Measurements from ENCODE around the gene SULT1A4. TPM values are rescaled to one million over a fixed set of nuclear protein-coding genes. Genes with fewer than 3 reads are reported as not detected.
"Not testable (repeated sequence)": the region's sequence is repeated elsewhere in the genome, so short reads cannot be mapped to it uniquely, and the experiment has no call there.

SULT1A4 gene
- 5.2 TPM for total RNA-seq
- long read RNA-seq, partial matches to known transcripts: 1 of 1 reads
- long read RNA-seq, other reads (novel, unspliced or antisense): 0 of 1 reads

DNA sequence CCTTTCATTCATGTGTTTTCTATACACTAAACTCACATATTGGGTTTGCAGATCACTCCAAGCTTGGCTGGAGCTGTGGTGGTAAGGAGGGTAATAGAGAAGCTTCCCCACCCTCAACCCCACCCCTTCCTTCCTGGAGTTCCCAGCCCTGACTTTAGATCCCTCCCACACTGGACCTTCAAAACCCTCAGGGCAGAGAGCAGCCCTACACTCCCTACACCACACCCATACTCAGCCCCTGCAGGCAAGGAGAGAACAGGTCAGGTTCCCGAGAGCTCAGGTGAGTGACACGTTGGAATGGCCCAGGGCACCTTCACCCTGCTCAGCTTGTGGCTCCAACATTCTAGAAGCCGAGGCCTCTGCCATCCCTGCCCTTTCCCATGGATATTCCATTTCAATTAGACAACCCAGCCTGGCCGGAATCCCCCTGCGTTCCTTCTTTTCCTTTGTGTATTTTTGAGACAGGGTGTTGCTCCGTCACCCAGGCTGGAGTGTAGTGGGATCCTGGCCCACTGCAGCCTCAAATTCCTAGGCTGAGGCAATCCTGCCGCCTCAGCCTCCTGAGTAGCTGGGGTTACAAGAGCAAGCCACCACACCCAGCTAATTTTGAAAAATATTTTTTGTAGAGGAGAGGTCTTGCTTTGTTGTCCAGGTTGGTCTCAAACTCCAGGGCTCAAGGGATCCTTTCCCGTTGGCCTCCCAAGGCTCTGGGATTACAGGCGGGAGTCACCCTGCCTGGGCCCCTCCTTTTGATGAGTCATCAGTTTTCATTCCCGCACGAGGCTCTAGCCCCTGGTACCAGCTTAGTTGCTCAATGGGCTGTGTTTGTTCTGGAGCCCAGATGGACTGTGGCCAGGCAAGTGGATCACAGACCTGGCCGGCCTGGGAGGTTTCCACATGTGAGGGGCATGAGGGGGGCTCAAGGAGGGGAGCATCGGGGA is at the start of gene SULT1A4:
Gene SULT1A4 (plus strand): TSS at position 208 of the 941 bp plus-strand sequence. CDS start 1,473 bp downstream, outside the sequence.
- H3K4me1 ChIP-seq; H3K27ac ChIP-seq (replicated peaks); H3K36me3 ChIP-seq; H3K9me3 ChIP-seq (replicated peaks); intact Hi-C loops (cut with micrococcal nuclease); DNase-seq; H3K27me3 ChIP-seq (ENCODE audit: low read depth); H3K4me3 ChIP-seq: not testable (repeated sequence)

DNA sequence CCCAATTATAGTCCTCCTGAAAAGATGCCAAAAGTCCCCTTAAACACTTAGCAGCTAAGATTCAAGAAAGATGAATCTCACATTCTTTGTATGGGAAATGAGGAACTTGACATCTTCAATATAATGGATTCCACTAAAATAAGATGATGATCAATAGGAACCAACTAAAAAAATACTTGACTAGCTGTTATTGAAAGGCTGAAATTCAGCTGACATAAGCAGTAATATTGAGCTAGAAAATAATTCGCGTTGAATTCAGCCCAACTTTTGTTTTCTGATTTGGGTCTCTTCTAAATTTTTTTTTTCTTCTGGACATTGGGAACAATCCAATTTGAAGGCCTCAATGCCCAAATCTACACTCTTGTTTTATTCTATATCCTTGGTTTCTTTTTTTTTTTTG is 36.1 kb upstream of the SULT1A4 start:
- H3K4me1 ChIP-seq; H3K4me3 ChIP-seq; intact Hi-C loops (cut with micrococcal nuclease); H3K27me3 ChIP-seq (ENCODE audit: low read depth); DNase-seq; H3K36me3 ChIP-seq; H3K27ac ChIP-seq (replicated peaks); H3K9me3 ChIP-seq (replicated peaks): not testable (repeated sequence)

DNA sequence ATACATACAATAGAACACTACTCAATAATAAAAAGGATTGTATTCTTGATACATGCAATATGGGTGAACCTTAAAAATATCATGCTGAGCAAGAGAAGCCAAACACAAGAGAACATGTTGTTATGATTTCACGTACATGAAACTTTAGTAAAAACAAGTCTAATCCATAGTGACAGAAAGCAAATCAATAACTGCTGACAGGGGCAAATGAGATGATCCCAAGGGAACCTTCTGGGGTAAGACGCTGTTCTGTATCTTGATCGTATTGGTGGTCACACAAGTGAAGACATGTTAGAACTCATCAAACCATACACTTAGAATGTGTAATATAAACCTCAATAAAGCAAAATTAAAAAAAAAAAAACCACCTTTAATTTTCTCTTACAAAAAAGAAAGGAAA is 34.3 kb upstream of the SULT1A4 start:
- H3K4me1 ChIP-seq; intact Hi-C loops (cut with micrococcal nuclease): not testable (repeated sequence)

DNA sequence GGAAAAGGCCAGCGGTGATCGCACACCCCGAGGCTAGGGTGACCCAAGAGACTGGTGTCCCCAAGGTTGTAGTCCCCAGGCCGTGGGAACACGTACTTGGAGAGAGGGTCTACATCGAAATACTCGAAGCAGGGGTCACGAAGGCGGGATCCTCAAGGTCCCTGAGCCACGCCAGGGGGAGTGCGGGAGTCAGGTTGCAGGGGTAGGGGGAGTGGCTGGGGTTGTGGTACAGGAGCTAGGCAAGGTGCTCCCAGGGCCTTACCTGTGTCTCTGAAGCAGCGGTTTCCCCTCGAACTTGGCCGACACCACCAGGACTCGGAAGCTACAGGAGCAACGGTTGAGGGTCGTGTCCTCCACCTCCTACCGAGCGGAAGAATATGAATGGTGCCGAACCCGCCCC is 6.0 kb upstream of the SULT1A4 start:
- H3K4me1 ChIP-seq; H3K36me3 ChIP-seq; intact Hi-C loops (cut with micrococcal nuclease); H3K27me3 ChIP-seq (ENCODE audit: low read depth); H3K4me3 ChIP-seq; DNase-seq; H3K27ac ChIP-seq (replicated peaks); H3K9me3 ChIP-seq (replicated peaks): not testable (repeated sequence)

More for the DNA sequence above, 34.3 kb upstream of the SULT1A4 start:
- DNase-seq; H3K9me3 ChIP-seq (replicated peaks); H3K27ac ChIP-seq (replicated peaks); H3K4me3 ChIP-seq; H3K27me3 ChIP-seq (ENCODE audit: low read depth); H3K36me3 ChIP-seq: not testable (repeated sequence)

DNA sequence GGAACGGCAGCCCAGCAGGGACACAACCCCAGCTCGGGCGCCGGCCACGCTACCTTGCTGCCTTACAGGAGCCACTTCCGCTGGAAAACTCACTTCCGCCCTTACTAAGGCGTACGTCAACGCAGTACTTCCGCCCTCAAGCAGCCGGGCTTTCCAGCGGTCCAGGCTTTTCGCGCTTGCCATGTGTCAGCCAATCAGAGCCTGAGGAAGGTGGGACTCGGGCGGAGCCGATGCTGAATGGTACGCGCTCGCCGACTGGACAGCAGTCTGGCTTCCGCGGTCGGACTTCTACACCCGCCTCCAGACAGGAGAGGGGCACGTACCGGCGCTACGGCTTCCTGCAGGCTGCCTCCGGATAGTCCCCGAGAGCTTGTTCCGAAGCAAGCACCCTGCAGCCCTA is 5.4 kb upstream of the SULT1A4 start, which contains the start of the genes BOLA2 and SLX1B:
Gene BOLA2 (minus strand): TSS at position 83 of the 400 bp plus-strand sequence. CDS start 98 bp downstream, outside the sequence.
Gene SLX1B (plus strand): TSS at position 265 of the 400 bp plus-strand sequence.
- H3K4me3 ChIP-seq; DNase-seq; intact Hi-C loops (cut with micrococcal nuclease): not testable (repeated sequence)

DNA sequence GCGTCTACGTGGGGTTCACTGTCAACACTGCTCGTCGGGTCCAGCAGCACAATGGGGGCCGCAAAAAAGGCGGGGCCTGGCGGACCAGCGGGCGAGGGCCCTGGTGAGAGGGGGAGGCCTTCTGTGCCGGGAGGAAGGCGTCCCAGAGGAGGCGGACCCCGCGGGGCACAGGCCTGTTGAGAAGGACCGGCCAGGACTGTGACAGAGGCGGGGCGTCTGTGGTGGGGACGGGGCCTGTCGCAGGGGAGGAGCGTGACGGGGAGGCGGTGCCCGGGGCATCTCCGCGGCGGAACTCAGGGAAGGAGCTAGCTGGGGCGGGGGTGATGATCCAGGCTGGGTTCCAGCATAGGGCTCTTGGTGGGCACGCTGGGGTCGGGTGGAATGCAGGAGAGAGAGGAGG is 4.9 kb upstream of the SULT1A4 start:
- H3K4me3 ChIP-seq; H3K27ac ChIP-seq (replicated peaks); intact Hi-C loops (cut with micrococcal nuclease); H3K27me3 ChIP-seq (ENCODE audit: low read depth); H3K4me1 ChIP-seq; H3K9me3 ChIP-seq (replicated peaks); DNase-seq; H3K36me3 ChIP-seq: not testable (repeated sequence)

More for the DNA sequence above, 5.4 kb upstream of the SULT1A4 start, which contains the start of the genes BOLA2 and SLX1B:
- not testable (repeated sequence) for H3K27me3 ChIP-seq (ENCODE audit: low read depth); H3K9me3 ChIP-seq (replicated peaks); H3K36me3 ChIP-seq; H3K4me1 ChIP-seq; H3K27ac ChIP-seq (replicated peaks)

DNA sequence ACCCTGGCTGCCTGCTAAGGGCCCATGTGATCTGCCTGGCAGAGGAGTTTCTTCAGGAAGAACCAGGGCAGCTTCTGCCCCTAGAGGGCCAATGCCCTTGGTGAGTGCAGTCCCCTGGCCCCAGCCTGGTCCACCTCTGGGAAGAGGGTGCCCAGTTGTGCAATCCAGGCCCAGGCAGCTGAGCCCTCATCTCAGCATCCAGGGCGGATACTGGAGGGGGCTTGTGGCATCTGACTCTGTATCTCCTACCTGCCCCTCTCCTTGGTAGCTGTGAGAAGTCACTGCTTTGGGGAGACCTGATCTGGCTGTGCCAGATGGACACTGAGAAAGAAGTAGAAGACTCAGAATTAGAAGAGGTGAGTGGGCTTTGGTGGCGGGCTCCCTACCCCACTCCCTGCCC is 2.1 kb upstream of the SULT1A4 start:
- H3K27me3 ChIP-seq (ENCODE audit: low read depth); H3K36me3 ChIP-seq; intact Hi-C loops (cut with micrococcal nuclease); H3K4me3 ChIP-seq; H3K4me1 ChIP-seq; H3K9me3 ChIP-seq (replicated peaks); H3K27ac ChIP-seq (replicated peaks); DNase-seq: not testable (repeated sequence)

DNA sequence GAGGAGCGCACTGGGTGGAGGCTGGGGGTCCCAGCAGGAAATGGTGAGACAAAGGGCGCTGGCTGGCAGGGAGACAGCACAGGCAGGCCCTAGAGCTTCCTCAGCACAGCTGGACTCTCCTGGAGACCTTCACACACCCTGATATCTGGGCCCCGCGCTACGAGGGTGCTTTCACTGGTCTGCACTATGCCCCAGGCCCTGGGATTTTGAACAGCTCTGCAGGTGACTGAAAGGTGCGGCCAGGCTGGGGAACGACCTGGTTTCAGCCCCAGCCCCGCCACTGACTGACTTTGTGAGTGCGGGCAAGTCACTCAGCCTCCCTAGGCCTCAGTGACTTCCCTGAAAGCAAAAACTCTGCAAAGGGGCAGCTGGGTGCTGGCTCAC is 926 bp downstream of the SULT1A4 start:
- H3K27me3 ChIP-seq (ENCODE audit: low read depth); intact Hi-C loops (cut with micrococcal nuclease); H3K9me3 ChIP-seq (replicated peaks); H3K4me3 ChIP-seq; H3K4me1 ChIP-seq; H3K27ac ChIP-seq (replicated peaks); DNase-seq; H3K36me3 ChIP-seq: not testable (repeated sequence)

DNA sequence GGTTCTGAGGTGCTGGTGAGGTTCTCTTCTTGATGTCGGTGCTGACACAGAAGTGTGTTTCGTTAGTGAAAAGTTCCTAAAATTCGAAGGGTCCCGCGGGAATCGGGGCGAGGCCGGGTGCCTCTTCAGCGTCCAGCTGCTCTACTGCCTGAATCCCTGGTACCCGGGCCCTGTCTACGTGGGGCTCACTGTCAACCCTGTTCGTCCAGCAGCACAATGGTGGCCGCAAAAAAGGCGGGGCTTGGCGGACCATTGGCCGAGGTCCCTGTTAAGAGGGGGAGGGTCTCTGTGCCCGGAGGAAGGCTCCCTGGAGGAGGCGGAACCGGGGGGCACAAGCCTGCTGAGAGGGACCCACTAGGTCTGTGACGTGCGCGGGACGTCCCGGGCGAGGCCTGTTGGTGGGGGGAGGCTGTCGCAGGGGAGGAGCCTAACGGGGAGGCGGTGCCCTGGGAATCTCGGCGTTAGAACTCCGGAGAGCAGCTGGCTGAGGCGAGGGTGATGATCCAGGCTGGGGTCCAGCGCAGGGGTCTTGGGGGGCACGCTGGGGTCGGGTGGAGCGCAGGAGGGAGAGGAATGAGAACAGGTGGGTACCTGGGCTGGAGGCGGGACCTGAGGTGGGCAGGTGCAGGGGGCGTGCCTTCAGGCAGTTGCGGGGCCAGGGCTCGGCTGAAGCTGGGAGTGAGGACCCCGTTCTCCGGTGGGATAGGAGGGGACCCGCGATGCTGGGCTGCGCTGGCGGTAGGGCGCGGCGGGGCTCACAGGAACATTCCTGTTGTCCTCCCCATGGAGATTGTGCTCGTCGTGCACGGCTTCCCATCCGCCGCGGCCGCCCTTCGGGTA is 6.5 kb downstream of the SULT1A4 start:
- H3K9me3 ChIP-seq (replicated peaks); intact Hi-C loops (cut with micrococcal nuclease); DNase-seq; H3K4me1 ChIP-seq; H3K36me3 ChIP-seq; H3K27ac ChIP-seq (replicated peaks); H3K27me3 ChIP-seq (ENCODE audit: low read depth); H3K4me3 ChIP-seq: not testable (repeated sequence)

DNA sequence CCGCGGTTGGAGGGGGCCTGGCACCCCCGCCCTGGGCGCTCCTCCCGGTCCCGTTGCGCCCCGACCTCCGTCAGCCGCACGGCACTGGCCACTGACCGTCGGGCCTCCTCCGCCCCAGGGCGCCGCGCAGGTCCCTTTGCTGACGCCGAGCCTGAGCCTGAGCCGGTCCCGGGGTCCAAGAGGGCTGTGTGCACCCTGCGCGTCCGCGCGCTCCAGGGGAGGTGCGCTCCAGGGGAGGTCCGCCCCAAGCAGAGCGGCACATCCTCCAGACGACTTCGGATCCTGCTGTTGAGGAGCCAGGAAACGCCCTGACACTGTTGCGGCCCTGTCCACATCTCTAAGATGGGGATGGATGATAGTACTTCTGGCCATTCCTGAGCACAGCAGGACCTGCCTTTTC is 7.2 kb downstream of the SULT1A4 start:
- H3K4me3 ChIP-seq; H3K27ac ChIP-seq (replicated peaks); H3K9me3 ChIP-seq (replicated peaks); H3K36me3 ChIP-seq; H3K27me3 ChIP-seq (ENCODE audit: low read depth); DNase-seq; intact Hi-C loops (cut with micrococcal nuclease); H3K4me1 ChIP-seq: not testable (repeated sequence)

DNA sequence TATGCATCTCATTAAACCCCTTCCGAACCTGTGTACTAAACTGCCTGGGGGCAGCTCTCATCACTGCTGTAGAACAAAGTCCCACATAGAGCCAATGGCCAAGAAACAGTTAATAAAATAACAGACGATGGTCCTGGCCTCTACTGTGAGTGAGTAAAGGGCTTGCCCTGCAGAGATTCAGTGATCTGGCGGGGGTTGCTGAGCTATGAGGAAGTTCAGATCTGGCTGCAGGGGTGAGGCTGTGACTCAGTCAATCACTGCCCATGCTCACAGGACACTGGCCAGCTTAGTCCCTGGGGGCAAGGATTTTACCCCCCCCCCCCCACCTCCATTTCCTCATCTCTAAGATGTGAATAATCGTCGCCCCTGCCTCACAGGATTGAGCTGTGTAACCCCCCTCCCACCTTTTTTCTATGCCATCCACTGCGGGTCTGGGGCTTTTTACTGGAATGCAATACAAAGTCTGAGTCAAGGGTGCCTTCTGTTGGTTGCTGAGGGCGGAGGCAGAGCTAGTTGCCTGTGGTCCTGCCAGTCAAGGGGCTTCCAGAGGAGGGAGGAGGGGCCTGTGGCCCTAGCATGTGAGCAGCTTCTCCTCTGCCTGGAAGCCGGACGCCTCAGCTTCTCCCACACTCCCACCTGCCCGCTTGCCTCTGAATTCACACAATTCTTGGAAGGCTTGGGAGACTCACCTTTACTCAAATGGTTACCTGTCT is 8.1 kb downstream of the SULT1A4 start:
- intact Hi-C loops (cut with micrococcal nuclease); H3K4me3 ChIP-seq; H3K27me3 ChIP-seq (ENCODE audit: low read depth); H3K27ac ChIP-seq (replicated peaks); H3K9me3 ChIP-seq (replicated peaks); DNase-seq; H3K4me1 ChIP-seq; H3K36me3 ChIP-seq: not testable (repeated sequence)

All from left ventricle myocardium inferior (tissue), 1 donor.